IPS-18c (cell line): Measurements from ENCODE around the gene SLC27A1.
A peak's percentile ranks its signal among the peaks of the same experiment; 100 is the strongest.
"Not testable (repeated sequence)": the region's sequence is repeated elsewhere in the genome, so short reads cannot be mapped to it uniquely, and the experiment has no call there.

Experiments used
- H3K4me3 ChIP-seq: 2 replicates; pipeline ENCODE4 v1.7.0; 2013; ENCODE audit warnings: low read depth, mild to moderate bottlenecking, low read length, moderate library complexity; ENCODE audit not compliant: insufficient read depth
- H3K9me3 ChIP-seq: one replicate; pipeline ENCODE4 v1.6.1; 2013; ENCODE audit warnings: mild to moderate bottlenecking, low read length, moderate library complexity; ENCODE audit not compliant: control insufficient read depth, insufficient read depth

The SLC27A1 gene

DNA sequence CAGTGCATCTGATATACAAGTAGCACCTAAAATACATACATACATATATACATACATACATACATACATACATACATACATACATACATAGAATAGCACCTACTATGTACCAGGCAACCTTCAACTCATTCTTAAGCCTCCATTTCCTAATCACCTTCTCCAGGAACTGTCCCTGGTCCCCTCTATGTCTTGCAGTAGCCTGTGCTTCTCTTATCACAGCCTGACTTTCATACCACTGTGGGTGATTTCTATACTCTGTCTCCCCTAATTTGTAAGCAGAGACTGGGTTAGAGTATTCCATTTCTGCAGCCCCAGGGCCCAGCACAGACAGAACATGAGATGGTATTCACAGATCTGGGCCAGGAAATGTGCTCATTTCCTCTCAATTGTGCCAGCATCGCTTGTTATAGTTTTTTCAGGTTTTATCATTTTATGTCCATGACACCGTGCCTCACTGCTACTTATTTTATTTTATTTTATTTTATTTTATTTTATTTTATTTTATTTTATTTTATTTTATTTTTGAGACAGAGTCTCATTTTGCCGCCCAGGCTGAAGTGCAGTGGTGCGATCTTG, 70.9 kb downstream of the SLC27A1 start:
- H3K9me3 ChIP-seq: no peaks in the 10 kb centered on the region
- H3K4me3 ChIP-seq: no peak overlapping the region

DNA sequence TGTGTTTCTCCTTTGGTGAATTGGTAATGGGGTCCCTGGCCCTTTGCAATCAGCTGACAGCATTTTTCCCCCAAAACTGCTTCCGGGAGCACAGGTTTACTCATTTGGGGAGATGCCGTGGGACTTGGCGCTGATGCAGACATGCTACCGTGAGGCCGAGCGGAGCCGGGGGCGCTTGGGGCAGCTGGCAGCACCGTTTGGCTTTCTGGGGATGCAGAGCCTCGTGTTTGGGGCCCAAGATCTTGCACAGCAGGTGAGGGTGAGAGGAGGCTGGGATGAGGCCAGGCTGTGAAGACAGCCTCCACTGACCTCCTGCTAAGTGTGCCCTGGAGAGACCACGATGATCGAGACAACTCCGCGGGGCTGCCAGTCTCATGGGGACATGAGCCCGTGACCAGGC, 71.7 kb downstream of the SLC27A1 start:
- H3K4me3 ChIP-seq: no peak overlapping the region

DNA sequence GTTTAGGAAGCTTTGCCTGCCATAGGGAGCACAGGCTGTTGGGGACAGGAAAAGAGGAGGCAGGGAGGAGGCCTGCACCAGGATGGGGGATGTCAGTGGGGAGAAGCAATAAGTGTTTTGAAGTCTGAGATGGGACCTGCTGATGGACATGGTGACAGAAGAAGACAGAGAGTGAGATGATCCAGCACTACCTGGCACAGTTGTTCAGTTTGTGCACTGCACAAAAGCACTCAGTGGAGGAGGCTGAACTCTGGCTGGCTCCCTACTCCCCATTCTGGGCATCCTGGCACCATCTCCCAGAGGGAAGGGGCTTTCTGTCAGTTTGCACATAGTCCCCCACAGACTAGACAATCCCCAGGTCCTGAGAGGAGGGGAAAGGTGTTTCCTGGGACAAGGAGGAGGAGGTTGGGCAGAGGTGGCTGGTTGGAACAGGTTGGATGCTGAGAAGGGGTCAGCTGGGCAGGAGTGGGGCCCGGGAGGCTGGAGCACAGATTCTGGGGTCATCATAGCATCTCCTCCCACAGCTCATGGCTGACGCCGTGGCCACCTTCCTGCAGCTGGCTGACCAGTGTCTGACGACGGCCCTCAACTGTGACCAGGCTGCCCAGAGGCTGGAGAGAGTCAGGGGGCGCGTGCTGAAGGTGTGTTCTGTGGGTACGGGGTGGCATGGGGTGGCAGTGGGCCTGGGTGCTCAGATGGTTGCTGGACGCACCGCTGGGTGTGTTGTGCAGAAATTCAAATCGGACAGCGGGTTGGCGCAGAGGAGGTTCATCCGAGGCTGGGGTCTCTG, 72.7 kb downstream of the SLC27A1 start:
- Histone ChIP-seq H3K4me3 (no peak overlapping the region), H3K9me3 (no peaks in the 10 kb centered on the region)

More for the DNA sequence above, 71.7 kb downstream of the SLC27A1 start:
- no peaks in the 10 kb centered on the region for H3K9me3 ChIP-seq

DNA sequence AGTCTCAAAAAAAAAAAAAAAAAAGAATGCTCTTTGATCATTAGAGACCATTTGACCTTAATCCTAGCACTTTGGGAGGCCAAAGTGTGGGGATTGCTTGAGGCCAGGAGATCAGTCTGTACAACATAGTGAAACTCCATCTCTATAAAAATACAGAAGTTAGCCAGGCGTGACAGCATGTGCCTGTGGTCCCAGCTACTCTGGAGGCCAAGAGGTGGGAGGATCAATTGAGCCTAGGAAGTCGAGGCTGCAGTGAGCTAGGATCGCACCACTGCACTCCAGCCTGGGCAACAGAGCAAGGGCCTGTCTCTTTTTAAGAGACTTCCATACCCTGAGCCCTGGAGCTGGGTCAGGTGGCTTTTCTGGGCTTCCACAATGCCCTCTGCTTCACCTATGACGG, 73.7 kb downstream of the SLC27A1 start:
- no peak overlapping the region for H3K4me3 ChIP-seq
- H3K9me3 ChIP-seq: no peaks in the 10 kb centered on the region

DNA sequence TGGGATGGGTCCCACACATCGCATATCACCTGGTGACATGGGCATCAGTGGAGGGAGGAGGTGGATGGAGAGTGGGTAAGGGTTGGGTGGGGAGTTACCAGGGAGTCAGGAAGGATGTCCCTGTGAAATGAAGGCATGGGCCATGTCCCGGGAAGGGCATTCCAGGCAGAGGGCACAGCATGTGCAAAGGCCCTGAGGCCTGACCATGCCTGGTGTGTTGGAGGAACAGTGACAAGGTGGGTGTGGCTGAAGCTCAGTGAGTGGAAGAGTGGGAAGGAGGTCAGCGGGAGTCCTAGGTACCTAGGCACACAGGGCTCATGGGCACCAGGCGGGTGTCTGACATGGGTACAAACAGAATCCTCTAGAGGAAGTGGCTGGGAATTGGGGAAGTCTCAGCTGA, 74.1 kb downstream of the SLC27A1 start:
- Histone ChIP-seq H3K9me3 (peaks cover 2% of the 10 kb centered on the region), H3K4me3 (no peak overlapping the region)

DNA sequence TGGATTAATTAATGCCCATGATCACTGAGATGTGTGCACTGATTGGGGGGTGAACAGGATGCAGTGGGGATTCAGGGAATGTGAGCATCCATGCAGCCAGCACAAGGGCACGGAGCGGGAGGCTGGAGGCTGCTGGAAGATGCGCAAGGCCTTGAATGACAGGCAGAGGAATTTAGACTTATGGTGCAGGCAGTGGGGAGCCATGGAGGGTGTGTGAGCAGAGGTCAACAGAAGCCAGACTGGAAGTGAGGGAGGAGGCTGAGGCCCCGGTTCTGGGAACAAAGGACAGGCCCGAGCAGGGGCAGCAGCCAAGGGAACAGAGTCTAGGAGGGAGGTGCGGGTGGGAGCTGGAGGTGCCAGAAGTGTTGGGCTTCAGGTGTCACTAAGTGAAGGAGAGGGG, 77.8 kb downstream of the SLC27A1 start:
- Histone ChIP-seq H3K9me3 (peaks cover 4% of the 10 kb centered on the region), H3K4me3 (no peak overlapping the region)

DNA sequence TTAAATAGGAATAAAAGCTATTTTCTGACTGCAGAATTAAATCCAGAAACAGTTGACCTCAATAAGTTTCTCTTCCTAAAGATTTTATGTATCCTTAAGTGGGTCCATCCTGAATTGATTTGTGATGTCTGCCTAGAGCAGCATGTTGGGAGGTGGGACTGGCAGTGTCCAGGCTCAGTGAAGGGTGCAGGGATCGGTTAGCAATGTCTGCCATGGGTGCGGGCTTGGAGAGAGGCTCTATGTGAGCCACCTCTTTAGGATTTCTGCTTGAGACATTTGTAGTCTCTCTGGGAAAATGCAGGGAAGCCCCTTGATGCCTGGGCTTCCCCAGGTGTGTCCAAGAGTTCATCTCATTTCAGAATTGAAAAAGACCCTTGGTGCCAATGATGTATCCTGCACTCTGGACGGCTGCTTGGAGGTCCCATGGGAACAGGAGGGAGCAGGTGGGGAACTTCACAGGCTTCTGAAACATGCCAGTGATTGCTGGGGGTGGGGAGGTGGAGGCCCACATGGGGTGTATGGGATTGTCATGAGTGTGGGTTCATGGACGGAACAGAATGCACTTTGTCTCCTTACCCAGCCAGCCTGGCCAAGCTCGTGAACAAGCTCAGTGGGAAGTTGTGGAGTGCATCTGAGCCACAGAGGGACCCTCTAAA, 78.9 kb downstream of the SLC27A1 start:
- peaks cover 4% of the 10 kb centered on the region for H3K9me3 ChIP-seq
- H3K4me3 ChIP-seq: no peak overlapping the region

DNA sequence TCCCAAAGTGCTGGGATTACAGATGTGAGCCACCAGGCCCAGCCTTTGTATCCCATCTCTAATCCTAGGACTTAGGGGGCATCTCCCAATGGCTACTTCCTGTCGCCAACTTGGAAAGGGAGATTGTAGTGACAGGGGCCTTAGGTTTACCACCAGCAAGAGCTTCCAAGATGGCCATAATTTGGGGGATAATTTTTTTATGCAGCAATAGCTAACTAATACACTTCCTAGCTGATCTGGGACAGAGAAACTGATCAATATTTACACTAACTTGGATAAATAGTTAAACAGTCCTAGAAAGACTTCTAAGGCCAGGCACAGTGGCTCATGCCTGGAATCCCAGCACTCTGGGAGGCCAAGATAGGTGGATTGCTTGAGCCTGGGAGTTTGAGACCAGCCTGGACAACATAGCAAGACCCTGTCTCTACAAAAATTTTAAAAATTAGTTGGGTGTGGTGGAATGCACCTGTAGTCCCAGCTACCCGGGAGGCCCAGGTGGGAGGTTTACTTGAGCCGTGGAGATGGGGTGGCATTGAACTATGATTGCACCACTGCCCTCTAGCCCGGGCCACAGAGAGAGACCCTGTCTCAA, 79.8 kb downstream of the SLC27A1 start:
- Histone ChIP-seq H3K4me3 (no peak overlapping the region), H3K9me3 (peaks cover 4% of the 10 kb centered on the region)

DNA sequence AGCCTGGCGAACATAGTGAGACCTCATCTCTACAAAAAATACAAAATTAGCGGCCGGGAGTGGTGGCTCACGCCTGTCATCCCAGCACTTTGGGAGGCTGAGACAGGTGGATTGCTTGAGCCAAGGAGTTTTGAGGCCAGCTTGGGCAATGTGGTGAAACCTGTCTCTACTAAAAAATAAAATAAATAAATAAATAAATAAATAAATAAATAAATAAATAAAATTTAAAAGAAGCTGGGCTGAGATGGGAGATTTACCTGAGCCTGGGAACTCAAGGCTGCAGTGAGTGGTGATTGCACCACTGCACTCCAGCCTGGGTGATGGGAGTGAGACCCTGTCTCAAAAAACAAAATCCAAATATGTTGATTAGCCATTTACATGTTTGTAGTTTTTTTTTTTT, 82.4 kb downstream of the SLC27A1 start:
- H3K9me3 ChIP-seq, H3K4me3 ChIP-seq: not testable (repeated sequence)

DNA sequence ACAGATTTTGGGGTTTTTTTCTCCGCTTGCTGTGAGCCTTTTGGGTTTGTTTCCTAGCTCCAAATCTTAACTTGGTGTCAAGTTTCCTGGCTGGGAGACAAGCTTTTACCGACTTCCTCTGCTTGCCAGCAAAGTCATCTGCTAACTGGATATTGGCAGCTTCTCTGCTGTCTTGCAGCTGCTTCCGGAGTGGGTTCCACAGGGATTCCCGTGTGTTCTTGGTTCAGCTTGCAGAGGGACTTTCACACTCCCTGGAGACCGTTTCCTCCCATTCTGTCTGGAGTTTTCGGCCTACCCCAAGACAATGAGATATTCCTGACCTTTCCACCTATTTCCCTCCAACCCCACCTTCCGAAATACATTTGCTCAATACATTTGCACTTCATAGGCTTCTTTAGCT, 82.9 kb downstream of the SLC27A1 start:
- Histone ChIP-seq H3K4me3 (no peak overlapping the region), H3K9me3 (peaks cover 4% of the 10 kb centered on the region)

DNA sequence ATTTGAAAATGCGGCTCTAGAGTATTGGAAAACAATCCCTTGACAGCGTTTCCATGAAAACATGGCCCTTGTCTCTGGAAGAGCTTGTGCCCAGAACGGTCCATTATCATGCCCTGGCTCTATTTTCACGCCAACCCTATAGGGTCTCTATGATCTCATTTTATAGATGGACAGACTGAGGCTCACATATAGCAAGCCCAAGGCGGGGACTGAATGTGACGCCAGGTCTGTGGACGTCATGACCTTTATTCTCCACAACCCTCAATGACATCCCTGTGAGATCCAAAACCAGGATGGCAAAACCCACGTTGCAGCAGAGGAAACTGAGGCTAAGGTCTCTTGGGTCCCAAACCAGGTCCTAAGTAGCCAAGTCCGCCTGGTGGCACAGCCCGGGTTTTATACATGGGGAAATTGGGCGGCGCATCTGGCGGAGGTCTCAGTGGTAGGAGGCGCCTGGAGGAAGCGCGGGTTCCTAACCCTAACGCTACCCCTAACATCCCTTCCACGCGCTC, 84.7 kb downstream of the SLC27A1 start:
- no peaks in the 10 kb centered on the region for H3K9me3 ChIP-seq
- H3K4me3 ChIP-seq: peak overlapping the region; percentile 28; the same call in 1 of the 2 replicates

DNA sequence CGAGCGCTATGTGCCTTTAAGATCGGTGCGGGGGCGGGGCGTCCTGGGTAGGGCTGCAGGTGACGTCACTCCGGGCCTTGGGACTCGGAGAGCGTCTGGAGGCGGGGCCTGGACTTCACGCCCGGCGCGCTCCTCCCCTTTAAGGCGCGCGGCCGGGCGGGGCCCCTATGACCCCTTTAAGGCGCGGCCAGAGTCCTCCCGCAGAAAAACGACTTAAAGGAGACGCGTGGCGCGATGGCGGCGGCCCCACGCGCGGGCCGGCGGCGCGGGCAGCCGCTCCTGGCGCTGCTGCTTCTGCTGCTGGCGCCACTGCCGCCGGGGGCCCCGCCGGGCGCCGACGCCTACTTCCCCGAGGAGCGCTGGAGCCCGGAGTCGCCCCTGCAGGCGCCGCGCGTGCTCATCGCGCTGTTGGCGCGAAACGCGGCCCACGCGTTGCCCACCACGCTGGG, 85.2 kb downstream of the SLC27A1 start, which contains the start of gene COLGALT1:
Gene COLGALT1, plus strand, starts transcription at position 170 of the 449 bp plus-strand sequence. Its CDS starts 65 bp downstream, at position 235.
- Histone ChIP-seq H3K4me3 (peak within 1 kb of the TSS; percentile 81), H3K9me3 (no peaks in the 10 kb centered on the region)
